NOMO-1 treated with DMSO at 0.1 percent for 48 hours (cell line): ENCODE results near the gene ELAC2.

Source experiments
- DNase-seq: peaks from one replicate; lab custom pipeline; 2025; ENCODE audit not compliant: unreplicated experiment; lab: John Stamatoyannopoulos, UW

ELAC2 gene, protein sequence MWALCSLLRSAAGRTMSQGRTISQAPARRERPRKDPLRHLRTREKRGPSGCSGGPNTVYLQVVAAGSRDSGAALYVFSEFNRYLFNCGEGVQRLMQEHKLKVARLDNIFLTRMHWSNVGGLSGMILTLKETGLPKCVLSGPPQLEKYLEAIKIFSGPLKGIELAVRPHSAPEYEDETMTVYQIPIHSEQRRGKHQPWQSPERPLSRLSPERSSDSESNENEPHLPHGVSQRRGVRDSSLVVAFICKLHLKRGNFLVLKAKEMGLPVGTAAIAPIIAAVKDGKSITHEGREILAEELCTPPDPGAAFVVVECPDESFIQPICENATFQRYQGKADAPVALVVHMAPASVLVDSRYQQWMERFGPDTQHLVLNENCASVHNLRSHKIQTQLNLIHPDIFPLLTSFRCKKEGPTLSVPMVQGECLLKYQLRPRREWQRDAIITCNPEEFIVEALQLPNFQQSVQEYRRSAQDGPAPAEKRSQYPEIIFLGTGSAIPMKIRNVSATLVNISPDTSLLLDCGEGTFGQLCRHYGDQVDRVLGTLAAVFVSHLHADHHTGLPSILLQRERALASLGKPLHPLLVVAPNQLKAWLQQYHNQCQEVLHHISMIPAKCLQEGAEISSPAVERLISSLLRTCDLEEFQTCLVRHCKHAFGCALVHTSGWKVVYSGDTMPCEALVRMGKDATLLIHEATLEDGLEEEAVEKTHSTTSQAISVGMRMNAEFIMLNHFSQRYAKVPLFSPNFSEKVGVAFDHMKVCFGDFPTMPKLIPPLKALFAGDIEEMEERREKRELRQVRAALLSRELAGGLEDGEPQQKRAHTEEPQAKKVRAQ

DNA sequence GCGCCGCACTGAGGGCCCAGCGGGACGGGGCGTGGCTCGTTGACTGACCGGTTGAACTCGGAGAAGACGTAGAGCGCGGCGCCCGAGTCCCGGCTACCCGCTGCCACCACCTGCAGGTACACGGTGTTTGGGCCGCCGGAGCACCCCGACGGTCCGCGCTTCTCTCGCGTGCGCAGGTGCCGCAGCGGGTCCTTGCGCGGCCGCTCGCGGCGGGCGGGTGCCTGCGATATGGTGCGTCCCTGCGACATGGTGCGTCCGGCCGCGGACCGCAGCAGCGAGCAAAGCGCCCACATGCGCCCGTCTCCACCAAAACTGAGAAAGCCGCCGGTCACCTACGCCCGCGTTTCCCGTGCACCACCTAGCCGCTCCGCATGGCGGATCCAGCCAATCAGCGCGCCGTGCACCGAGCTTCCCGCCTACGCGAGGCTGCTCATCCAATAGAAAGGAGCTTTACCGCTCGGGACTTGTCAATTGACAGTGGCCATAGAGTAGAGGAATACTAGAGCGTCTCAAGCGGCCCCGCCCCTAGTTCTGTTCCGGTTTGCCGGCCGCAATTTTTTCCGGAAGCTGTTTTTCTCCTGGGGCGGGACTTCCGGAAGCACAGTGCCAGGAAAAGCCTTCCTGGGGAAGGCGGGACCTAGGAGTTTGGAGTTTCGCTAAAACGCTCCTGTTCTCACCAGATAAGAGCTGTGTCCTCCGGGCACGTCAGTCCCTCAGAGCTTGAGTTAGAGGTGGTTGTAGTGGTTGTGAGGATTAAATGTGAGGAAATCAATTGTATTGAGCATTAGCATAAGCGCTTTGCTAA, at the start of gene ELAC2:
TSS of gene ELAC2 (minus strand) at position 373 of the 805 bp plus-strand sequence. CDS start at position 293, 80 bp downstream.
- DNase-seq: peak; percentile 97

DNA sequence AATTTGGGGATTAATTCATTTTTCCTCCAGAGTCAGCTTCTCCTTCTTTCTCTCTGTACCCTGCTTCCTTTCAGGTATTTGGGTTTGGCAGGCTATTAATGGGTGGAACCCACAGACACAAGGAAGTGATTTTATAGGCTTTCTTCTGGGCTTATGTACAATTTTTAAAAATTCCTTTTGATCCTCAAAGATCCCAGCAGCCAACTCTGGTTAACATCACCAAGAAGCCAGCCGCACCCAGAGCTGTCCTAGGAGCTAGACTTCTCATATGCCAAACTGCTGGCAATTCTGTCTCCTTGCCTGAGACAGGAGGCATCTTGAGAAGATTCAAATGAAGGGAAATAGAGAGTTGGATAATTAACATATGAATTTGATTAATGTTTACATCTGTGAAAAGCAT, 47.2 kb upstream of the ELAC2 start:
- no peak for DNase-seq

DNA sequence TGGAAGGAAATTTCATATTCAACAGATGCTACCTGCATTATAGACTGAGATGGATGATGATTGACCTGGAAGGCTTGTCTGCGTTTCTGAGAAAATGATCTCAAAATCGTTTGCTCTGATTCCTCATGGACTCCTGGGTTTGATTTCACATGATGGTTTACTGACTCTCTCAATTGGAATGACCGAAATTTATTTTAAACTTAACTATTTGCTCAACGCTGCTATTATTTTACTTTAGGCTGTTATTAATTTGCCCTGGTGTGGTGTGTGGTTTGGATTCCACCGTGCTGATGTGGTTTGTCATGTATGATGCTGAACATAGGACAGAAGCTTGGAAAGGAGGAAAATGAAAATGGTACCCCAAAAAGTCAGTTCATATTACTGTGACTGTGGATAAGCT, 37.3 kb upstream of the ELAC2 start:
- no peak for DNase-seq

DNA sequence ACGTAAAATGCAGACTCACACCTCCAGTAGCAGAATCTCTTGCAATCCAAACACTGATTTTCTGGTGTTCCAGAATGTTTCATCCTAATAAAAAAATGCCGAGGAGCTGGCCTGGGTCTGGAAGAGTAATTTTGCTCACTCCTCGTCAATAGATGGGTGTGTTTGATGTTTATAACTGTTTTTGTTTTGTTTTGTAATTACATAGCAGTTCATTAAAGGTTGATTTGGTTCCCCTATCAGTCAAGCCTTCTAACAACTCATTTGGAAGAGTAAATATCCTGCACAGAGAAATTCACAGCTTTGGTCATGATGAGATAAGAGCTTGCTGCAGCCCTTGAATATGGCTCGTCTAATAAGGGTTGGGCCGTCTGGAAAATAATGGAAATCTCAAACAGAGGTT, 36.8 kb upstream of the ELAC2 start:
- no peak for DNase-seq

DNA sequence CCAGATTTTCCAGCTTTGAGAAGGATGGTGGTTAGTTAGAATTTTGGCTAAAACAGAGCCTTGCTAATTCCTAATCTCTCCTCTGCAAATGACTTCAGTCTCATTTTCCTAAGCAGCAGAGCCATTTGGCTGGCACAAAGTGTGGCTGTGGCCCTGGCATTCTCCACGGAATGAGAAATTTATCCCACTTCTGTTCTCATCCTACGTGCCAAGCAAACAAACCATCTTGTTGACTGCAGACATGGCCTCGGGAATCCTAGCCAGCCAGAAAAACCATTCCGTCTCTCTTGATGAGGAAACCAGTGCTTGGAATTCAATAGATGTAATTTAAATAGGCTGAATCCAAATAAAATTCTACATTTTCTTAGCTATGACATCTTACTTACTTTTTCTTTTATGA, 34.1 kb upstream of the ELAC2 start:
- no peak for DNase-seq

DNA sequence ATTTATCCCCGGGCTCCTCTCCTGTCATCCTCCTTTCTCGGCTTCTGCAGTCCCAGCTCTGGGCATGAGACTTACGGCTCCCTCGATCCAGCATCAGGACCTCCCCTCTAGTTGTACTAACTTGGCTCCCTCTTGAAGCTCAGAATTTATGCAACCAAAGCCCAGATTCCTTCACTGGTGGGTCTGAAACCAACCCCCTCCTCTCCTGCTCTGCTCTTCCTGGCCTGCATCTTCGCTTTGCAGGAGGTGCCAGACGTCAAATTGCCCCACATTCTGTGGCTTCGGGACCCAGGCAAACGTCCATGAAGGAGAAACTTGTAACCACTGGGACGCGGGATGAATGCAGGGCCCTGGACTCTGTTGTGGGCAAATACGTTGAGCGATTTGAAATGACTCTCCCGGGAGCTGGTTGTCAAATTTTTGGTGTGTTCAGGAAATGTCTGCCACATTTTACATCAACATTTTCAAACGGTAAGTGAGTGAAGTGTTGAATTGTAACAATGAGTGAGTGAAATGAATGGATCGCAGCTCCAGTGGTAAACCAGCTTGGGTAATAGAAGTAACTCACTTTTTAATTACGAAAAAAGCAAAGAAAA, 29.3 kb upstream of the ELAC2 start:
- no peak for DNase-seq

DNA sequence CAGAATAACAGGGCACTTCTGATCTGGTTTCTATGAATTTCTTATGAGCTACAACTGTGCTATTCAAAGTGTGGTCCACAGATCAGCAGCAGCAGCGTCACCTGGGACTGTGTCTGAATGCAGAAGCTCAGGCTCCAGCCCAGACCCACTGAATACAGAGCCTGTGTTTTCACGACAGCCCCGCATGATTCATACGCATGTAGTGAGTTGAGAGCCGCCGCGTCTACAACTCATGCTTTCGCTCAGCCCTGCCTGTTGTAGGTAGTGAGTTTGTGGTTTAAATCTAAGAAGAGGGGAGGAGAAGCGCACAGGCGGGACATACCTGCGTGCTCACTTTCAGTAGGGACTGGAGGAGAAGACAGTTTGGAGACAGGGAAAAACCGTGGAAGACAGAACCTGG, 28.5 kb upstream of the ELAC2 start:
- no peak for DNase-seq

DNA sequence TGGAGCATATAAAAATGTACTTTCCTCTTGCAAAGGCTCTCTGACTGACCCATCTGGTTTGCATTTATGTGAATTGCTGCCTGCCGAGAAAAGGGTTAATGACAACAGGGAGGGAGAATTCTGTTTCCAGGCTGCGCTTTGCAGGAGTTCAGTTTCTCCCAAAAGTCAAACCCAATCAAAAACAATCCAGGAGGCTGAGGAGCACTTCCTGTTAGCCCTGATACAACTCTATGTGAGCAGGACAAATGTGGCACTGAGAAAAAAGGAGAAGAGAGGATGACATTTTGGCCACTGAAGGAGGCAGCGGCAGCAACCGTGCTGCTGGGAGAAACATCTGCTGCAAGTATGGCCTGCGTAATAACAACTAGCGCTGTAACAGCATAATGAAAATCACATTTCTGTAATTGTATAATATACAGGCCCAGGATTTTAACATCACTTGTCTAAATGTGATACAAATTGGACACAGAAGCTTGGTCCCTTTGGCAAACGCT, 26.8 kb upstream of the ELAC2 start:
- no peak for DNase-seq

DNA sequence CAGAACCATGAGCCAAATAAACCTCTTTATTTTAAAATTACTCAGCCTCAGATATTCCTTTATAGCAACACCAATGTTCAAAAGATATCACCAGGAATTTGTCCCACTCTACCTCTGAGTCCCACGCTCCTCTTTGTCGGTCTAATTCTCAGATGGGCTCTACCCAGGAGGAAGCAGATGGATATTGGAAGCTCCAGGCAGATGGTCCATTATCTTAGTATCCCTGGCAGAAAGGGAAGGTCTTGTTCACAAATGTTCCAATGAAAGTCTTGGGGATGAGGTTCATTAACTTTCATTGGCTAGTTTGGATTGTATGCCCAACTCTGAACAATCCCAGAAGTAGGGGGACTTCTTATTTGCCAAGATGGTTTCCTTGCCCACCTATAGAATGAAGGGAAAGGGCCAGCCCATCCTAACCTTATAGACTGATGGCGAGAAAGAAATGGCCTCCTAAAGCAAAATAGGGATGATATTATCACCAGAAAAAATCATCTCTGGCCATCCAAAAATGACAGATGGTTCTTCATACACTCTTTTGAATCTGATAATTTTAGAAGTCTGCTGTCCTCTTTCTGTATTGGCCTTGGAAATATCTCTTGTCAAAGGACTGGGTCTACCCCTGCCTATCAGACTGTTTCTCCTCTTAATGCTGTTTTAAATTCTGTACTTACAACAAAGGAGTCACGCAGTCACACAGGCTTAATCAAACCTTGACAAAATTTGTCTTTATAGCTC, 21.3 kb upstream of the ELAC2 start:
- DNase-seq: no peak

DNA sequence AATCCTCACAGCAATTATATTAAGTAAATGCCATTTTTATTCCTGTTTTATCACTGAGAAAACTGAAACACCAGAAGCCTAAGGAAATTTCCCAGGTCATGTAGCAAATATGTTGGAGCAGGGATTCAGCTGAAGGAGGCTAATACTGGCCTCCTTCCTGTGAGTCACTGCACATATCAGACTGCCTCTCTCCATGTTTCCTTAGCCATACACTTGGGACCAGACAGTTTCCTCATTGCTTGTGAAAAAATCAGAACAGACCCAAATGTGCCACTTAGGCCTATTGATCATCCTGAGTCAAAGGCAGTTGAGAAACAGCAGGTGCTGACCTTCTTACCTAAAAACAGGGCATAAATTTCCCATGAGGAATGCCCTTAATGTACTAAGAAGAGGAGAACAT, 18.9 kb upstream of the ELAC2 start:
- no peak for DNase-seq

DNA sequence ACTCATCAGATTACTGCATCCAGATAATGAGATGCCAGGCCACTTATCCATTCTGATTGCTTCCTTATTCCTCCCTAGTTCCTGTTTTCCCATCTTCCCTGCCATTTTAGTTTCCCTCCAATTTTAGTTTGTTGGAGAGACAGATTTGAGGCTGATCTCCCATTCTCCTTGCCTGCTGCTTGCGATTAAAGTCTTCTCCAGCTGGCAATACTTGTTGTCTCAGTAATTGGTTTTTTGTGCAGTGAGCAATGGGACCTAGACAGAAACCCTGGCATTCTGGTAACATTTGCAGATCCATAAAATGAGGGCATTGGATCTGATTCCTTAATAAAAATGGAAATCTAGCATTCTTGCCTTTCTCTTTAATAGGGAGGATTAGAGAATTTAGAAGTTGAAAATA, 17.6 kb upstream of the ELAC2 start:
- no peak for DNase-seq

DNA sequence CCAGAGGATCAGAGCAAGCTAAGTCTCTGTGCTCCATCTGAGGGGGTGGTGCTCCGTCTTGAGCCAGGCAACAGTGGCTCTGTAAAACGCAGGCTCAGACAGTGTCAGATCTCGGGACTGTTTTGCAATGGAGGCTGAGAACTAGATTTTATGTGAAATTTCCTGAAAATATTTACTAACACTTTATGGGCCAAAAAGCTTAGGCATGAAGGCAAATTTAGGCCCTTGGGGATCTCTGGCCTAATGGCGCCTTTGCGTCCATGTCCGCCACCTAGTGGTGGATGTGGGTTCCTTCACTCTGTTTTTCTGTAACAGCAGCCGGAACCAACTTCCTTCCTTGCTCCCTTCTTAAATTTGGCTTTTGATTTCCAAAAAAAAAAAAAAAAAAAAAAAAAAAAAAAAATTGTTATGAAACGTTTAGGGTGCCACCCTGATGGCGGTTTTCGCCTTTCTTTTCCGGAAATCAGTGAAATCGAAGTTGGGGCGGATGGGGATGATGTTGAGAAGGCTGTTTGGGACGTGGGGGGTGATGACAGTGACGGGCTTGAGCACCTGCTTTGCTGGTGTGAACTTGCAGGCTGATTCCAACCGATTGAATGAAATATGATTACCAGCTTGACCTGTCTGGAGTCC, 14.0 kb upstream of the ELAC2 start:
- peak; percentile 14 for DNase-seq

DNA sequence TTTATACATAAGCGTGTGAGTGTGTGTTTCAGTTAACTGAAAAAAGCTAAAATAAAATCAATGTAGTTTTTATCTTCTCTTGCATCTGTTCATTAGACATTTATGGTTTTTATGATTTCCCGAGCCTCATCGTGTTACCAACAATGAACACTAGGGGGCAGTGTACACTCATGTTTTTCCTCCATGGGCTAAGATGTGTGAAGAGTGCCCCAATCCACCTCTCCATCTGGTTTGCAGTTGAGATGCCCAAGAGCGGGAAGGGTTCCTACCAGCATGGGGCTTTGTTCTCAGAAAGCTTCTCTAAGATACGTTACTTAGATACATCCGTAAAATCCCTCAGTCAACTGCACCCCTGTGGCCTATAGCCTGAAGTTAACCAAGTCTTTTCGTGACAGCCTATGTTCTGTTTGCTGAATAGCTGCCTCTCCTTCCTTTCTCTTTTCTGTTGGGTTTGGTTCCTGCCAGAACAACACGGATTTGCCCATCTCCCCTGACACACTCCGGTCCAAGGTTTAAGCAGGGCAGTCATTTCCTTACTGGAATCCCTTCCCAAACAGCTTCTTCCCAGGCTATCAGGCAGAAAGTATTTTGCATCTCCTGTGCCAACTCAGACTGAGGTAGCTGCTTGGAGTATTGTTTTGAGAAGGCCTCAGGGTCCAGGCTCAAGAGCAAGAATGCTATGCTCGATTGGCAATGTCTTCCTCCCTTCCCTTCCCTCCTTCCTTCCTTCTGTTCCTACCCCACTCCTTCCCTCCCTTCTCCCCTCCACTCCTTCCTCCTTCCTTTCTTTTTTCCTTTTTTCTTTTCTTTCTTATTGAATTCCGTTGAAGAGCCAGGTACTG, 12.9 kb upstream of the ELAC2 start:
- peak; percentile 15 for DNase-seq

DNA sequence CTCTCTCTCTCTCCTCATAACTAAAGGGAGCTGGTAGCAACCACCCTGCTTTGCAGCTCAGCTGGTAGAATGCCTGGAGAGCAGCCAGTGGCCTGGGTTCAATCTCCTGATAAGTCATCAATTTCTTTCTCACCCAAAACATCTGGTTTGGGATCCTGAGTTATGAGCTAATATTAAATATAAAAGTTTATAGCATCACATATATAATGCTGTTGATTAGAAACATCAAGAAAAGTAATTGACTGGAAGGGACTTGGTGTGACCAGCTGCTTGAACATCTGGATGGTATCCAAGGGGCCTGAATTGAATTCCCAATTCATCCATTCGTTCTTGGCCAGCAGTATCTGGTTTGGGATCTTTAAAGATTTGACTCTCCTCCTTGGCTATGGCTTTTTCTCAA, 12.2 kb upstream of the ELAC2 start:
- DNase-seq: no peak

DNA sequence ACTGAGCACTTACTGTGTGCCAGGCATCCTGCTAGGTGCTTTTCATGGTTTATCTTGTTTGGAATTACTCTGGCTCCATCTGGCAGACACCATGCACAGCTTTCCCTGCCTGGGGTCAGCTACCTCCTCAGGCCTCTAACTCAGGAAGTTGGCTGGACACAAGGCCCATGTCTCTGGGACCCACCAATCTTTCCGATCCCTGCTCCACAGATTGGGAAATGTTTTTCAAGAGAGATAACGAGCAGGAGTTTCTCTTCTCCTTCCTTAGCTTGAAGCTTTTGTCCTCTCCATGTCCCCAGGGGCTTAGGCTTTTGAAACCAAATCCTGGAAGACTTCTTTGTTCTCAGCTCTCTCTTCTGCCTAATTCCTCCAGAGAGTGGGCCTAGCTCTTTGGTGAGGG, 11.5 kb upstream of the ELAC2 start:
- DNase-seq: no peak

DNA sequence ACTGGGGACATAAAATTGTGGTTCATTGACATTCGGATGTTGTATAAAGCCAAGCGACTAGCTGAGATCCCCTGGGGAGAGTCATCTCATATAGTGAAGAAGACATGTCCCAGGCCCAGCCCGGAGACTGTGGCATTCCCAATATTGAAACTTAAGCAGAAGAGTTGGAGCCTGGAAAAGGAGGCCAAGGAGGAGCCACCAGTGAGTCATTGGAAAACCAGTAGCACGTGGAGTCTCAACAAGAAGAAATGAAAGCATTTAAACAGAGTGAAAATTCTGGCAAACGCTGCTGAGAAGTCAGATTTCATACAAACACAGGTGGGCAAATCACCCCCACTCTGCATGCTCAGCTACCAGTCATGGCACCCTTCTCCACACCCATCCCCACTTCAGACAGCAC, 9.4 kb upstream of the ELAC2 start:
- DNase-seq: no peak

DNA sequence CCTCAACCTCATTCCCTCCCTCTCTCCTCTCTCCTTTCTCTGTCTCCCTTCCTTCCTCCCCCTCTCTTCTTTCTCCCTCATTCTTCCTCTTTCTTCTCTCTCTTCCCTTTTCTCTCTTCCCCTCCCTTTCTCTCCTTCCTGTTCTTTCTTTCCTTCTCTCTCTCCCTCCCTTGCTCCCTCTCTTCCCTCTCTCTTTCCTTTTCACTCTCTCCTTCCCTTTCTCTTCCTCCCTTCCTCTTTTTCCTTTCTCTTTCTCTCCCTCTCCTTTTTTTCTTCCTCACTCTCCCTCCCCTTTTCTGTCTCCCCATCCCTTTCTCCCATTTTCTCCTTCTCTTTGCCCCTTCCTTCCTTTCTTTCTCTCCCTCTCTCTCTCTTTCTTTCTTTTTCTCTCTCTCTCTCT, 7.9 kb upstream of the ELAC2 start:
- no peak for DNase-seq

DNA sequence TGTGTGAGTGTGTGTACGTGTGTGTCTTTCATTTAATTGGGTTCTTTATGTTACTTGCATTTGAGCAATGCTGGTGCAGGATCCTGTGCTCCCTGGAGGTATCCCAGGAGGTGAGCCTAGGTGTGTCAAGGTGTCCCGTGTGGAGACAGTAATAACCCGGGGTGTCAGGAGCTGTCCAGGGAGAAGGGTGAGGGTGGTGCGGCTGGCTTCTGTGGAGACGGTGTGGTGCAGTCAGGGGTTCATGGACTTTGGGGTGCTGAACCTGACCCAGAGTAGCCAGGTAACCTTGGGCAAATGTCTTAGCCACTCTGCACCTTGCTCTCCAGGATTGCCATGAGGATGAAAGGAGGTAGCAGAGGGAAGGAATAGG, 7.4 kb upstream of the ELAC2 start:
- no peak for DNase-seq
